GM18519 (cell line): ENCODE results near the gene FAM169A.
"Not testable (repeated sequence)": the region's sequence is repeated elsewhere in the genome, so short reads cannot be mapped to it uniquely, and the experiment has no call there.

Source experiments
- ATAC-seq: cut with Tn5 transposase; IDR thresholded peaks from one replicate; pipeline ENCODE4 v1.9.1; 2021; ENCODE audit warnings: mild to moderate bottlenecking, moderate library complexity; ENCODE audit not compliant: unreplicated experiment, low FRiP score

FAM169A gene

DNA sequence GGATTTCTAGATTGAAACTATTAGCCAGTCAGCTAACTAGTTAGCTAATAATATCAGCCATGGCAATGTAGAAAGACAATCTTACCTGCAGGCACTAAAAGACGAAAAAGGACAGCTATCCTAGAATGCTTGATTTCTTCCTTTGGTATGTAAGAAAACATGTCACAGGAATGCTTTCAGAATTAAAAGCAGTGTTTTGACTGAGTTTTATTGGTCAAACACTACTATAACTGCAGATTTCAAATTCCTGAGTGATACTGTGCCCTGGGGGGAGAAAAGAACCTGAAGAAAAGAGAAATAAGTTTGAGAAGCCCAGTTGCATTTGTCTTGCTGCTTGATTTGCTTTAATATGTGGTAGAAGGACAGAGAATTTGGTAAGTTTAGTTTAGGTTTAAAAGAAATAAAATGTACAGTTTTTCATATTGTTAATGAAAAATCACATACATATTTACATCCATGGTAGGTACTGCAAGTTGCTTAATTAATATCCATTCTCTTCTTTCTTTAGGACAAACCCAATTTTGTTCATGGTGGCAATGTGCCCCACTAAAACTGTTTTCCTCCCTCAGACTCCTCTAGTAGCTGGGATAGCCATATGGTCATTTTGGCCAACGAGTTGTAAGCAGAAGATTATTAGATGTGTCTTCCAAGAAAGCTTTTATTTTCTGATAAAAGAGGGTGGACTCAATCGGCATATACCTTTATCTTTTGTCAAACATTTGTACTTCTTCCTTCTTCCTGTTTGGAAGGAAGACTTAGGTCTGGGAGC is 4.3 kb upstream of the FAM169A start:
- ATAC-seq, result no peak

DNA sequence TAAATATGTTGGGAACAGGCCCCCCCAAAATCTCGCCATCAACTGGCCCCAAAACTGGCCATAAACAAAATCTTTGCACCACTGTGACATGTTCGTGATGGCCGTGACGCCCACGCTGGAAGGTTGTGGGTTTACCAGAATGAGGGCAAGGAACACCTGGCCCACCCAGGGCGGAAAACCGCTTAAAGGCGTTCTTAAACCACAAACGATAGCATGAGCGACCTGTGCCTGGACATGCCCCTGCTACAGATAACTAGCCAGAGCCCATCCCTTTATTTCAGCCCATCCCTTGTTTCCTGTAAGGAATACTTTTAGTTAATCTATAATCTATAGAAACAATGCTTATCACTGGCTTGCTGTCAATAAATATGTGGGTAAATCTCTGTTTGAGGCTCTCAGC is 3.2 kb upstream of the FAM169A start:
- not testable (repeated sequence) for ATAC-seq

DNA sequence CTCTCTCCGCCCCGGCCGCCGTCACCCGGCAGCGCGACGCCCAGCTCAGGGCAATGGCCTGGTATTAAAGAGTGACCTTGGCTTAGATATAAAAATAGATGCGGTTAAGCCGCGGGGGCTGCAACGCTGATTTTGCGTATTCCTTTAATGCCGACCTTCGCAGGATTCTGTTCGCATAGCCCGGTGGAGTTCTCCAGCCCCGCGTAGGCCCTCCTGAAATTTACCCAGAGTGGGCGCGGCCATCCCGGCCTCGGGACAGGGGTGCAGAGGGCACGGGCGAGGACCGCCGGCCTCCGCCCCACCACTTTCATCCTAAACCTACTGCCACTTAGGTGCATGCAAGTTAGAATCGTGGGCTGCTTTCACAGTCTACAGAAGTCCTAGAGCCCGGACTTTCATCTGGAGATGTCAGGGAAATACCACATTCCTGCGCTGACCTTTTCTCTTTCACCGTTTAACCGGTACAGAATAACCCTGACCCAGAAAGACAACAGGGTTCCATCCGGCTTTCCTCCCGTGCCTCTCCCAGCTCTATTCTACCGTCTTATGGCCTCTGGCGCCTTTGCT is 492 bp upstream of the FAM169A start:
- no peak for ATAC-seq

DNA sequence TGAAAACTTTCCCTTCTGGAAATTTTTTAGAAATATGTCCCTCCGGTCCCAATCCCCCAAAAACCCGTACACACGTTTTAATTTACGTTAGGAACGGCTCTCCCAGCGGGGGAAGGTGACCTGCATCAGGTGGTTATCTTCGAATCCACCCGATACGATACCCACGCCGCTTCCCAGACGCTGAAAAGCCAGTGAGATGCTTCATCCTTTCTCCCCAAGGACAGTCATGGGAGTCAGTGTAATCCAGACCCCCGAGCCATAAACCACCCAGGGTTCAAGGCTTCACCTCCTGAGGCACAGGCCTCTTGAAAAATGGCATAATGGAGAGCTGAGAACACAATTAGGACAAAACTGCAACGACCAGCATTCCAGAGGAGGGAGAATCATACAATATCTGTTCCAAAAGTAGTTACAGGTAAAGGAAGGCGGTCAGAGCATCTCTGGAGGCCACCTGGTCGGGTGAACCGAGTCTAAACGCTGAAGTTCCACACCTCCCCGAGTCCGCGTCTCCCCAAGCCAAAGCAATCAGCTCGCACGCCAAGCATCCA is 857 bp downstream of the FAM169A start:
- ATAC-seq, result no peak

DNA sequence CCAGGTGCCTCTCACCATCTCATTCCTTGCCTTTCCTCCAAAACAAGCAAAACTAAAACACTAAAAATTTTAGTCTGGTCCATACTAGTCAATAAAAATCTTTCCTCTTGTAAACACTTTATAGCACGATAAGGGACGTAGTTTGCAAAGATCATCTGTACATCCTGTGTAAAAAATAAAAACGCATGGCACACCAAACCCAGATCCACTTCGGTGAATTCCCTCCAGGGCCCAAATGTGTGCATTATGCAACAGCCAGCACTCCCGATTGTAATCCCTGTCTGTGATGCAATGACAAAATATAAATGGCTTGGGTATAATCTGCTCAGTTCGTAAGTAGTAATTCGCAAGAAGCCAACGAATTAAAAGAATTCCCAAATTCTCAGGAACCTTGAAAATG is 1.4 kb downstream of the FAM169A start:
- no peak for ATAC-seq

DNA sequence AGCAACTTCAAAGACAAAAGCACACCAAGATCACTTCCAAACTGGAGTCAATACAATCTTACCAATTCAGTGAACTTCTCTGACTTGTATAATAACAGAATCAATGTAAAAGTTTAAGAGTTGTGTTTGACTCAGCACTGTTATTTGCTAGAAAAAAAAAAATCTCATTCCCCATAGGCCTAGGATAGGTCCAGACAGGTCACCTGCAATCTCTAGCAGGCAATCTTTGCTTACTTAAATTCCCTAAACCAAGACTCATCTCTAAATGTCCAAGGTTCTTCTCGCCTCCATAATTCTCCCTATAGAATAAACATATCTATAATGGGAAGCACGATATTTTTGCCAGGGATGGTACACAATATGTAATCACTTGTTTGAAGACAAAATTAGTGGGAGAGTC is 2.5 kb downstream of the FAM169A start:
- no peak for ATAC-seq

DNA sequence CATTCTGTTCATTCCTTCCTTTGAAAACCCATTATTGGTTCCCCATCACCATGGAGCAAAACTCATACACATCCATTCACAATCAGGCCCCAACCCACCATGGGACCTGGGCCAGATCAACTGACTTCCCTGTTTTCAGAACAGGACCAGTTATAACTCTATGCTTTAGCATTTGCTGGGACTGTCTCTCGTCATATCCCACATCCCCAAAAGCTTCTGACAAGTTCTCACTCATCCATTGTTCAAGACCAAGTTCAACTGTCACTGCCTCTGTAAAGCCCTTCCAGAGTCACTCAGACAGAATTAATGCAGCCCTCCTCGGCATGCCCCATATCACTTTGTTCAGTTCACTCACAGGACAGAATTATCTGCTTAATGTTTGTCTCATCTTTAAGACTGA is 4.0 kb downstream of the FAM169A start:
- no peak for ATAC-seq

DNA sequence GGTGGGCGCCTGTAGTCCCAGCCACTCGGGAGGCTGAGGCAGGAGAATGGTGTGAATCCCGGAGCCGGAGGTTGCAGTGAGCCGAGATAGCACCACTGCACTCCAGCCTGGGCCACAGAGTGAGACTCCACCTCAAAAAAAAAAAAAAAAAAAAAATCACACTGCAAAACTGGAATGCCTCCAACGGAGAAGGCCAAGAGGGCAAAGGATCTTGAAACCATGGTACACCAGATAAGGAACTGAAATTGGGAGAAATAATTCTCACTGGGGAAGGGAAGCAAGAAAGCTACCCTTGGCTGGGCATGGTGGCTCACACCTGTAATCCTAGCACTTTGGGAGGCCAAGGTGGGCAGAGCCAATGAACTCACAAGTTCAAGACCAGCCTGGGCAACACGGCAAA is 9.2 kb downstream of the FAM169A start:
- not testable (repeated sequence) for ATAC-seq

DNA sequence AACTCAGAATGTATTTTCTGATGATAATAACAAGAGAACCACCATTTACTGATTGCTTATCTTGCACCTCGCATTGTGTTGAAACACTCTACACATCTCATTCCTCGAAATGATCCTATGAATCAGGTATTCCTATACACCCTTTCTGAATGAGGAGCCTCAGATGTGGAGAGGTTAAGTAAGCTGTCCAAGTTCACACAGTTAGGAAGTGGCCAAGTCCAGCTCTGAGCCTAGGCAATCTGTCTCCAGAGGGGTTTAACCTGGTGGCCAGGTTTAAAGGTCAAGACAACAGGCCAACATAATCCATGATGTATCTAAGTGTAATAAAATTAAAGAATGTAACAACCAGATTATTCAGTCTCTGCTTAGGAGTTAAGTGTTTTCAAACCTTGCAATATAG is 12.9 kb downstream of the FAM169A start:
- ATAC-seq, result no peak

DNA sequence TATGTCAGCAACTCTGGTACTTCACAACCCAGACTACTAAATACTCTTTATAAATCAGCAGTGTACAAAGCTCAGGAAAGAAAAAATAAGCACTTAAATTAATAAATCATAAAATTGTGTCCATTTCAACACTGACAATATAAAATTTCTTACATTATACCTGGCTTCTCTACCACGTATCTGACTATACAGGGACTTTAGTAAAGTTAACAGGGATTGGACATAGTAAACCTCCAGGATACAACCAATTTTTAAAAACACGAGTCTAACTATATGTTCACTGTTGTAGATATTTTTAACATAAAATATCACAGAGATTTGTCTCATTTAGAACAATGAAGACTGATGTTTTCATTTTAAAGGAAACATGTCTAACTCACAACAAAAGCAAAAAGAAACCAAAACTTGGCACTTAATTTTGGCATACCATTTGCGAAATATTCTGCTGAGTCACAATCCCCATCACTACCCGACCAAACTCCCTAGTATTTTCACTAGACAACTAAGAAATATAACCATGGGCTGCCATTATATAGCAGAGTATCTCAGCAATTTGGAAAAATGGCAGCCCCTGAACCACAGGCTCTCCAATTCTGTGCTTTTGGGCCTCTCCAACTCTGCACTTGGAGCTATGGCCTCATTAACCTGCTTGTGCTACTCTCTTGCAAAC is 14.4 kb downstream of the FAM169A start:
- ATAC-seq, result no peak

DNA sequence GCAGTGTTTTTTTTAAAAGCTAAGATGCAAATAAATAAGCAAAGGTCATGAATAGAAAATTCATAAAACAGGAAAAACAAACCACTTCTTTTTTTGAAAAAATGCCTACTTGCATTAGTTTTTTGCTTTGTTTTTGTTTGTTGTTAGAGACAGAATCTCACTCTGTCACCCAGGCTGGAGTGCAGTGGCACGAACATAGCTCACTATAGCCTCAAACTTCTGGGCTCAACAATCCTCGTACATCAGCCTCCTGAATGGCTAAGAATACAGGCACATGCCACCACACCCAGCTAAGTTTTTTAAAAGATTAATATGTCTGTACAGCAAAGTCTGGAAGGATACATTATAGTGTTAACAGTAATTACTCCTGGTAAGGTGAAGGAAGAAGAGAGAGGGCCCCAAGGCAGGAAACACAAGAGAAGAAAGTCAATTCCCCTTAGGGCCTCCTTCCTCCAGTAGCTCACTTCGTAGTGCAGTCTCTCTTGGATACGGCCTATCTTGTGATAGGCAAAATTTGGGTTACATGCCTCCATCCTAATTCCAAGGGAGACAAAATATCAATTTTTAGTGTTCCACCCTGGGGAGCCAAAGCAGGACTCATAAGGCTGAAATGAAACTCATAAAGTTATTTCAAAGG is 15.3 kb downstream of the FAM169A start:
- ATAC-seq, result no peak

DNA sequence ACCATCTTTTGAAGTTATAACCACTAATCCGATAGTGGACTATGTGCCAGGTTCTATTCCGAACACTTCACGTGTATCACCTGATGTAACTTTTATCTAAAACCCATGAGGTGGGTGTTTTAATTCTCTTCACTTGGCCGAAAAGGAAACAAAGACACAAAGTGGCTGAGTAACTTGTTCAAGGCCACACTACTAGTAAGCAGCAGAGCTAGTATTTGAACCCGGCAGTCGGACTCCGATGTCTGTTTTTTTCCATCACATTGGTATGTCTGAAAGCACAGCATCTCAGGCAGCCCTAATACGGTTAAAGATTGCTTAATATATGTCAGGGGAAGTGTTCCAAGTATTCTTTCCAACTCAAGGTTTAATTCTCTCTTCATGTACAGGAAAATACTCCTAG is 16.2 kb downstream of the FAM169A start:
- no peak for ATAC-seq

DNA sequence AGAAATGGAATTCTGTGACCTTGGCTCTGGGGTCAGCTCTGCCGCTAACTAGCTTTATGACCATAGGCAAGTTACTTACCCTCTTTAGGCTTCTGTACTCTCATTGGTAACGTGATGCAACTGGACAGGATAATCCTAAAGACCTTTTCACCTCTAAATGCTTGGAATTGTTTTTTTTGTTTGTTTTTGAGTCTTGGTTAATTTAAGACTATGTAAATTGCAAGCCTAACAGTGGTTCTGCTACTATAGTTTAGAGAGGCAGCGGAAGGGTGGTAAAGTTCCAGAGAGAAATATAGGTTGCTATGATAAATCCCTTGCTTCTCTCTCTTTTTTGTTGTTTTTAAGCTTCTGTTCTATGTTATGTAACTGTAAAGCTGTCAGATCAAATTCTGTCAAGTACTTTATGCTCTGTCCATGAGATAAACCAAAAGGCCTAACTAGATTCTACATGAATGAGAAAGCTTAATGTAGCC is 17.6 kb downstream of the FAM169A start:
- ATAC-seq, result no peak

DNA sequence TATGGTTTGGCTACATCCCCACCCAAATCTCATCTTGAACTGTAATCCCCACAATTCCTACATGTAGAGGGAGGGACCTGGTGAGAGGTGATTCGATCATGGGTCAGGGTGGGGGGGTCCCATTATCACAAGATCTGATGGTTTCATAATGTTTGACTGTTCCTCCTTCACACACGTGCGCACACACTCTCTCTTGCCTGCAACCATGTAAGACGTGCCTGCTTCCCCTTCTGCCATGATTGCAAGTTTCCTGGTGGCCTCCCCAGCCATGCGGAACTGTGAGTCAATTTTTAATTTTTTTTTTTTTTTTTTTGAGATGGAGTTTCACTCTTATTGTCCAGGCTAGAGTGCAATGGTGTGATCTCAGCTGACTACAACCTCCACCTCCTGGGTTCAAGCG is 27.0 kb downstream of the FAM169A start:
- no peak for ATAC-seq

DNA sequence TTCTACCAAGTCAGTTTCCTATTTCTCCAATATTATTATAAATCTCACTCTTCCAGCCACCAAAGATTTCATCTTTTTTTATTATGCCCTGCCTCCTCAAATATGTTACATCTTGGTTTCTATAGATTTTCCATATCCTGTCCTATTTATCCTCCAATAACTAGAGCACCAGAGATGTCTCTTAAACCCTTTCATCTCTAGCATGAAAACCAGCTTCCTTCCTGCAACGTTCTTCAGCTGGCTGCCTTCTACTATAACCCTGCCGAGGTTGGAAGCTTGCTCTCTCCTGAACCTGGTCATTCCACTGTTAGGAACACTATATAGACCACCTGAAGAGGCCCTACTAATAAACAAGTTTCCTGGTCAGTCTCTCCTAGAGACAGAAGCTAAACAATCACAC is 27.9 kb downstream of the FAM169A start:
- ATAC-seq, result no peak

DNA sequence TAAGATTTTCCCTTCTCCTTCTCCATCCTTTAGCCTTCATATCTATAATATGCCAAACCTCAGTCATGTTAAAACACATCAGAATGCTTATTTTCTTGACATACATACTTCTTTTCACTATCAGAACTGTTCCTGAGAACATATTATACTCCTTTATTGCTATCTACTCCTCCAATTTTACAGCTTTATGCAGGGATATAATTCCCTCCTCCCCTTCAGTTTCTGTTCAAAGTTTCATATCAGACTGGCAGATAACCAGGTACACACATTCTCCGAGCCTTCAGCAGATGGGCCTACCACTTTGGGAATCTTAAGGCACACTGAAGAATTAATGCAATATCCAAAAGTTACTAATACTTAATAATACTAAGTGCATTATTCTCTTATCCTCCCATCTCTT is 29.1 kb downstream of the FAM169A start:
- no peak for ATAC-seq

DNA sequence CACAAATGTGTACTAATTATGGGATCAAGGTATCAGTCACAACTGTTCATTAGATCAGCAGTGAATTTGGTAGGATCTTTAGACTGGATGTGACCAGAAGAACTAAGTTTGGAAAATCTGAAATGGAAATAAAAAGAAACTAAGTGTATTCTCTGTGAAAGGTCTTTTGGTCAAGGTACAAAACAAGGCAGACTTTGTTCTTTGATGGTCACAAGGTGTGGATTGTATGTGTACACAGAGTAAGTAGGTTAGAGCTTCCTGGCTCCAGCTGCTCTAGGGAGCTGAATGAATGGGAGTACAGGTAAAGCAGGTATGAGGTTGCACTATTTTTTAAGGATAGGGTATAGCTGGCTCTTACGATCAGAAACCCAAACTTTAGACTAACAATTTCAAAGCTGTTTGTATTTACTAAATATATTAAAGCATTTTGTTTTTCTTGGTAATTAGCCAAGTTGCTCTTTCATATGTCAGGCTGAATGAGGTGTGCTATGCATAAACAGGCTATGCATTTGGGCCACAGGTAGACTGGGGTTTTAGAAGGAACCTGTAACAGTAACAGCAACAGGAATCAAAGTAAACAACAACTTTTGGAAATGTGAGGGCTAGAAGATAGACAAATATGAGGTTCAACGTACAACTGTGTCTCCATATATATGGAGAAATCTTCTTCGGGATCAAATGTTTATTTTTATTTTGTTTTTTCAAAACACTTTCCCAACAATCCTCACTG is 32.5 kb downstream of the FAM169A start:
- no peak for ATAC-seq

DNA sequence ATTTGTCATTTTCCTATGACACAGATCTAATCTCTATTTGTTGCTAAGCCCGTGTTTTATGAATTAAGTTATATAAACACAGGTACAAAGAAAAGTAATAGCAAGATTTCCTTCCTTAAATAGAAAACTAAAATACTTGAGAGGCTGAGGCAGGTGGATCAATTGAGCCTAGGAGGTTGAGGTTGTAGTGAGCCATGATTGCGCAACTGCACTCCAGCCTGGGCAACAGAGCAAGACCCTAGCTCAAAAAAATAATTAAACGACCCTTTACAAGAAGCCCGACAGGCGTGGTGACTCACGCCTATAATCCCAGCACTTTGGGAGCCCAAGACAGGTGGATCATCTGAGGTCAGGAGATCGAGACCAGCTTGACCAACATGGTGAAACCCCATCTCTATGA is 36.8 kb downstream of the FAM169A start:
- no peak for ATAC-seq

DNA sequence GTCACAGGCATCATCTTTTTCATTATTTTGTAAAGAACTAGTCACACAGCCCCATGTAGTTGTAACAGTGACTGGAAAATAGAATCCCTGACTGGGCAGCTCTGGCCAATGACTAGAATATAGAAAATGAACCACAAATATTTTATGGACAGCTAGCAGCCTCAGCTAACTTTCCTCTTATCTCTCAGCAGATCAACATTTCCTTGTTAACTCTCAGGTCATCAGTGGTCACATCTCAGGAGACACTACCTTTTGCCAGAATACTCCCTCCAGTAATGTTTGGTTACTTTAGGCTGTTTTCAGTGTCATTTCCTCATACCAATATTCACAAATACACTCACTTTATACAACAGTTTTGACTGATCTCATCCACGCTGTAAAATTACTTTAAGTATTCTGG is 43.9 kb downstream of the FAM169A start:
- no peak for ATAC-seq

DNA sequence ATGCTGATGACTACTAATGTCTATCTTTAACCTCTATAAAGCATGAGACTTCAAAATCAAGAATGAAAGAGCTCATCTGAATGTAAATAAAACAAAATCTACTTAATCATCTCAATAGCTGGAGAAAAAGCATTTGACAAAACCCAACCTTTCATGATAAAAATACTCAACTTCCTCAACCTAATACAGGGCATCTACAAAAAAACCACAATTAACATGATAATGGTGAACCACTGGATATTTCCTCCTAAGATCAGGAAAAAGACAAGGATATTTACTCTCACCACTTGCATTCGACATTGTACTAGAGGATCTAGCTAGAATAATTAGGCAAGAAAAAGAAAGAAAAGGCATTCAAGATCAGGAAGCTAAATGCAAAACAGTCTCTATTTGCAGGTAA is 49.3 kb downstream of the FAM169A start:
- ATAC-seq, result no peak
